ENCODE data around the gene FASN.

DNA sequence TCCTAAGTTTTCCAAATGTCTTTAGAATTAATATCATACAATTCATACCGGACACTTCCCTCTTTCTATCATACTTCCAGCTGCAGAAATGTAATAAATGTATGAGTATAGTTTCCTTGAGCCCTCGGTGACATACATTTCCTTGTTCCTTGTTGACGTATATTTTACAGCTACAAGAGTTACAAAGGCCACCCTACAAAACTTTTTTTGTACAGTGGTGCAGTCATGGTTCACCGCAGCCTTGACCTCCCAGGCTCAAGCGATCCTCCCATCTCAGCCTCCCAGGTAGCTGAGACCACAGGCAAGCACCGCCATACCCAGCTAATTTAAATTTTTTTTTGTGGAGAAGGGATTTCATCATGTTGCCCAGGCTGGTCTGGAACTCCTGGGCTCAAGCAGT lies 25.2 kb downstream of the FASN start:
- TF ChIP-seq EZH2 (IDR thresholded peaks at IDR 0.05) = no peak
- TF ChIP-seq POLR2AphosphoS5 (IDR thresholded peaks at IDR 0.05; ENCODE audit: borderline replicate concordance, low read depth, low read length) = no peak
- no peak for TF ChIP-seq FOXP2 (optimal IDR thresholded peaks at IDR 0.05; ENCODE audit: control extremely low read depth, extremely low read length, insufficient read depth)
